ENCODE data around the gene STARD10.

Gene STARD10

DNA sequence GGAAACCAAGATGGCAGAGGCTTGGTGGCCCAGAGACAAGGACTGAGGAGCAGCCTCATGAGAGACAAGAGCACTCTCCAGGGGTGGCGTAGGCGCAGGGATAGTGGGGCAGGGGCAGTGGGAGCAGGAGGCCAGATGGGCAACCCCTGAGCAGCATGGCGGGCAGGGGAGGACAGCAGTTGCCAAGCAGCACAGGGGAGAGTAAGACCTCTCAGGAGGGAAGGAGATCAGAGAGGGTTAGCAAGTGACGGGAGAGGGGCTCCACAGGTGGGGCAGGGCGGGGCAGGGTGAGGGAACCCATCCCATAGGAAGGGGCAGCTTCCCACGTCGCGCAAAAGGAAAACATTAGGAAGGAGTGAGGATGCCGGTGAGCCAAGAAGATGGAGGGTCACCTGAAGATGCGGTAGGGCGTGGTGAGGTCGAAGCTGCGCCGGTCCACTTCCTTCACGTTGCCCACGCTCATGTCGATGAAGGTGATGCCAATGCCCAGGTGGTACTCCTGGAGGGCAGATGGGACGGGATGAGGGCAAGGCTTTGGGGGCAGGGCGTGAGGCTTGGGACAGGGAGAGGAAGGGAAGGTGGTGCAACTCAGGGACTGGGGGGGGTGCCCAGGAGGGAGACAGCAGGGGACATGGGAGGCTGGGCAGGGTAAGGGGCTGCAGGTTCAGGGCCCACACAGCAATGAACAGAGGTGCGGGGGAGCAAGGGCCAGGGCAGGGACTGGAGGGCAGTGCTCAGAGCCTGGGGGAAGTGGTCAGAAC lies 84.2 kb downstream of the STARD10 start:
- DNase-seq (ENCODE audit: low read depth), result no peak
- no peak overlapping the region for H3K4me3 ChIP-seq (ENCODE audit: control insufficient read depth, low read depth, low read length)
- TF ChIP-seq CTCF (IDR thresholded peaks at IDR 0.05; ENCODE audit: control insufficient read depth, insufficient read depth, low read depth, low read length, missing control alignments), result no peak

DNA sequence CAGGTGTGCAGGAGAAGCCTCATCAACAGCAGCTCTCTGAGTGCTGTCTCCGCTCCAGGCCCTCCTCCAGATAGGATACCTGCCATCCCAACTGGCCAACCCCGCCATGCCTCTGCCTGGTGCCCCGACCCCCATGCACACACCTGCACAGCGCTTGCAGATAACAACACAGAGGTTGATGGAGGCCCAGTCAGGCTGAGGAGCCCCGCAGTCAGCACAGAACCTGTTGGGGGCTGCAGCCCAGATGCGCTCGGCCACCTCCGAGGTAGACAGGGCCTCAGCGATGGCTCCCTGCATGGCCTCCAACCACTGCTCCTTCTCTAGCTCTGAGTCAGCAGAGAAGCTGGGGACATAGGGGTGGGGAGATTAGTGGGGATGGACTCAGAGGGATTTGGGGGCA lies 86.8 kb downstream of the STARD10 start:
- H3K4me3 ChIP-seq (ENCODE audit: control insufficient read depth, low read depth, low read length), result no peak overlapping the region
- DNase-seq (ENCODE audit: low read depth), result no peak
- TF ChIP-seq CTCF (IDR thresholded peaks at IDR 0.05; ENCODE audit: control insufficient read depth, insufficient read depth, low read depth, low read length, missing control alignments), result no peak

- no peak overlapping the region for H3K4me3 ChIP-seq (ENCODE audit: control insufficient read depth, low read depth, low read length)
- TF ChIP-seq CTCF (IDR thresholded peaks at IDR 0.05; ENCODE audit: control insufficient read depth, insufficient read depth, low read depth, low read length, missing control alignments), result no peak
- DNase-seq (ENCODE audit: low read depth), result no peak
These were observed 87.3 kb downstream of the STARD10 start for GRCh38 chr11:72706579-72706978.

DNA sequence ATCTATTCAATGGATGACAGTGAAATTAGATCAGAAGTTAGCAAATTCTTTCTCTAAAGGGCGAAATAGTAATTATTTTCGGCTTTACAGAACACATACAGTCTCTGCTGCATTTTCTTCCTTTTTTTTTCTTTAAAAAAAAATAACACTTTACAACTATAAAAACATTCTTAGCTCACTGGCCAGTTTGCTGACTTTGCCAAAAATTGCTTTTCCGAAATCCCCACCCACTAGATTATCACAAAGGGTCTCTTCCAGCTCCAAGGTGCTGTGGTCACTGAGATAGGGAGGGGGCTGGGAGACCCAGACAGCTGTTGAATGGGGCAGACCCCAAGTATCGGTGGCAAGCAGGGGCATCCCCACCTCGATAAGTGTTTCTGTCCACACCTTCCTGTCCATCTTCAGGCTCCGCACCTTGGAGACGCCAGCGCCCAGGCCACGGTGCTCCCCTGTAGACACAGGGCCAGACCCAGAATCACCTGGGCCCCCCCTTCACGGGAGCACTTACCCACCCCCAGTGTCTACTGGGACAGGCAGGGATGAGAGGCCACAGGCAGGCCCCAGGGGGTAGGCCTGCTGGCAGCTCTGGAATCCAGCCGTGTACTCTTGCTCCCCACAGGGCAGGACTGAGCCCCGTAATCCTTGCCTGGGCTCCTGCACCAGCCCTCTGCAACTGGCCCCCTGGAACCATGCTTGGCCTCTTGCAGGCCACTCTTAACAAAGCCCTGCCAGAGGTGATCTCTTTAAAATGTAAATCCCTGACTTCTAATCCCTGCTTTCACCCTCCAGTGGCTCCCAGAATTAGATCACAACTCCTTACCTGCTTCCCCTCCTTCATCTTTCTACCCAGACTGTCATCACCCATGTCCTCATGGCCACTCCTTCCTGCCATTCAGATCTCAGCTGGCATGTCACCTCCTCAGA lies 88.1 kb downstream of the STARD10 start:
- H3K4me3 ChIP-seq (ENCODE audit: control insufficient read depth, low read depth, low read length), result no peak overlapping the region
- no peak for TF ChIP-seq CTCF (IDR thresholded peaks at IDR 0.05; ENCODE audit: control insufficient read depth, insufficient read depth, low read depth, low read length, missing control alignments)
- DNase-seq (ENCODE audit: low read depth), result no peak

DNA sequence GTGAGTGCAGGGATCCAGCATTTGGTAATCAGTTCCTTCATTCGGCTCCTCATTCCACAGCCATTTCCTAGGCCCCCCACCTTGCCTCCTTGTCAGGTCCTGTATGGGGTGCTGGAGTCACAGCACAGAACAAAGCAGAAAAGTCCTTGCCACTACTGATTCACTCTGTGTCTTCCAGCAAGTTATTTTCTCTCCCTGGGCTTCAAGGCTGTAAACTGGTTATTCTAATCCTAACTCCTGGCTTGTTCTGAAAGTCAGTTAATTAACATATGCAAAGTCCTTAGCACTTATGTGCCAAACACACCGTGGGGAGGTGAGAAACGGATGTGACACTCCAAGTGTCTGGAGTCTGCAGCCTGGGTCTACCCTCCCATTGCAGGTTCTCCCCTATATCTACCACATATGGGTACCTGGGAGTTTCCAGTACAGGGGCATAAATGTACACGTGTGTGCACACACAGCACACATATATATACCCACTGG lies 89.0 kb downstream of the STARD10 start:
- no peak for DNase-seq (ENCODE audit: low read depth)
- no peak overlapping the region for H3K4me3 ChIP-seq (ENCODE audit: control insufficient read depth, low read depth, low read length)
- TF ChIP-seq CTCF (IDR thresholded peaks at IDR 0.05; ENCODE audit: control insufficient read depth, insufficient read depth, low read depth, low read length, missing control alignments), result no peak
